ENCODE results near the gene ZSCAN10. TPM values are rescaled to one million over a fixed set of nuclear protein-coding genes. Genes with fewer than 3 reads are reported as not detected.

ZSCAN10 gene
- total RNA-seq, 2 experiments from 2014 or later: 0.36 to 0.56 TPM

DNA sequence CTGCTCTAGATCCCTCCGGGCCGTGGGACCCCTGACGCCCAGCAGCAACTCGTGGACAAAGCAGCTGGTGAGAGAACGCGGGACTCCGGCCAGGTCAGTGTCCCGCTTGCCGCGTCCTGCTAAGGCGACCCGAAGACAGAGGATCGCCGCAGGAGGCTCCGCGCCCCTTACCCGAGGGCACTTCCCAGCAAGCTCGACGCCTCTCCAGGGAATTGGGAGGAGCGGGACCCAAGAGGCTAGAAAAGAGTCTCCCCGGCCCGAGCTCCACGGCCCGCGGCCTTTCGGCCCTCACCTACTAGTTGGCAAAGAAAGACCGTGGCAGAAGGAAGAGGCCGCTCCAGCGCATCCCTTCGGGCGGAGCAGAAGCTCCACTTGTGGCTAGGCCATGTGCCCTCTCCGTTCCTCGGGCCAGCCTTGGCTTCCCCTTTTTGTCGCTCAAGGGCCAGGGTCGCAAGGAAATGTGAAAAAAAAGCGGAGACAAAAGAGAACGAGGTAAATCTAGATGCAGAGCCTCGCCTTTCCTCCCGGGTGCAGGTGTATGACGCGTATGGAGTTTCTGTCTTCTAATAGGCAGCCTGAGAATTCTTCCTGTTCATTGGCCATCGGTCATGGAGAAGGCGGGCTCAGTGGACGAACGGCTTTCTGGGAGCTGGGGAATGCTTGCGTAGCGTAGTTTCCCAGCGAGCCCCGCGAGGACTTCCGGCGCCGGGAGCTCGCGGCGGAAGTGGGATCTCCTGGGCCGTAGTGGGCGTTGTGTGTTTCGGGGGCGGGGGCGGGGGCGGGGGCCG lies 35.4 kb upstream of the ZSCAN10 start, which contains the start of gene ZNF213:
Gene ZNF213, plus strand, starts transcription at position 692 of the 788 bp plus-strand sequence. CDS start 2,252 bp downstream, outside the sequence.
- Histone ChIP-seq H3K36me3 (ENCODE audit: insufficient read depth, low read length) (peaks cover 22% of the 10 kb centered on the region), H3K27me3 (ENCODE audit: control insufficient read depth in 1 of 2, insufficient read depth in 2 of 2, low read length in 2 of 2) (no peaks in the 10 kb centered on the region), H3K4me3 (ENCODE audit: low read length) (peak within 1 kb of the TSS; percentile 84), H3K9me3 (ENCODE audit: control insufficient read depth in 1 of 2, insufficient read depth in 1 of 2, low read length in 2 of 2) (no peaks in the 10 kb centered on the region), H3K27ac (ENCODE audit: low read depth in 1 of 2, low read length in 2 of 2) (peak within 1 kb of the TSS; percentile 91 to 92), H3K4me1 (ENCODE audit: insufficient read depth, low read length) (peaks cover 32% of the 10 kb centered on the region)
- TF ChIP-seq CTCF (IDR thresholded peaks at IDR 0.05): no peak
- DNase-seq (peak; percentile 79 to 99 (median 89)), ATAC-seq (ENCODE audit: poor library complexity) (peak; percentile 97)
- H3K9me3 Mint-ChIP-seq: no peaks in the 10 kb centered on the region
- peaks cover 41% of the 10 kb centered on the region for H3K4me1 Mint-ChIP-seq (ENCODE audit: low read depth)
- ChIA-PET POLR2A (interaction anchor here (0.6 to 4.1 kb wide), 41 partner anchors 10 to 1169 kb away, joined by 3 to 77 read pairs (median 4); partner anchors contain the start of genes FLYWCH1, IL32, MMP25 and NAA60), CTCF (interaction anchor here (1.0 to 4.7 kb wide), 7 partner anchors 16 to 106 kb away, joined by 3 to 23 read pairs (median 4); no protein-coding TSS in a partner anchor)
- peak within 1 kb of the TSS; percentile 94 for H3K27ac Mint-ChIP-seq
- intact Hi-C loops (cut with DNase I, micrococcal nuclease): loop anchor here (1.0 to 10.0 kb wide), 7 partner anchors 10 to 1480 kb away; partner anchors contain the start of gene UBALD1 (in 1 of the 2)
- no peaks in the 10 kb centered on the region for H3K27me3 Mint-ChIP-seq
- peak within 1 kb of the TSS; percentile 99 for H3K4me3 Mint-ChIP-seq
- H3K36me3 Mint-ChIP-seq (ENCODE audit: low read depth): peaks cover 46% of the 10 kb centered on the region

DNA sequence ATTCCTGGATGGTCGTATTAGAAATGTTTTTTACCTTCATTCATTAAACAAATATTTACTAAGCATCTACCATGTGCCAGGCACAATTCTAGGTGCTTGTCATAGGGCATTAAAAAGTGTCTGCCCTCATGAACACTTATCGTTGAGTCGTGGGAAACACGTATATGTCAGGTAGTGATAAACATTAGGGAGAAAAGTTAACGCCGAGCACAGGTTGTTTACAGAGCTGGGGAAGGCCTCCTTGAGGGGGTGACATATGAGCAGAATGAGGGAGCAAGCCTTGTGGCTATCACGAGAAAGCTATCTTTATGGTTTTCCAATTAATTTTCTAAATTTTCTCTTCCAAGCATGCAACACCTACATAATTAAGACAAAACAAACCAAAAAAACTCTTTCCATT lies 34.8 kb upstream of the ZSCAN10 start:
- Mint-ChIP-seq H3K4me3 (peak overlapping the region; percentile 99), H3K4me1 (ENCODE audit: low read depth) (peaks cover 48% of the 10 kb centered on the region), H3K36me3 (ENCODE audit: low read depth) (peaks cover 43% of the 10 kb centered on the region), H3K27ac (peak overlapping the region; percentile 94), H3K27me3 (no peaks in the 10 kb centered on the region), H3K9me3 (no peaks in the 10 kb centered on the region)
- ChIA-PET CTCF (interaction anchor here (1.1 to 4.7 kb wide), 6 partner anchors 16 to 103 kb away, joined by 3 to 23 read pairs (median 4); no protein-coding TSS in a partner anchor), POLR2A (interaction anchor here (0.9 to 4.1 kb wide), 21 partner anchors 9 to 311 kb away, joined by 3 to 77 read pairs (median 8); partner anchors contain the start of genes IL32, MMP25, THOC6 and TNFRSF12A)
- no peak for ATAC-seq (ENCODE audit: poor library complexity)
- no peak for DNase-seq
- Histone ChIP-seq H3K4me1 (ENCODE audit: insufficient read depth, low read length) (peaks cover 39% of the 10 kb centered on the region), H3K9me3 (ENCODE audit: control insufficient read depth in 1 of 2, insufficient read depth in 1 of 2, low read length in 2 of 2) (no peaks in the 10 kb centered on the region), H3K4me3 (ENCODE audit: low read length) (peak overlapping the region; percentile 84), H3K36me3 (ENCODE audit: insufficient read depth, low read length) (peaks cover 15% of the 10 kb centered on the region), H3K27me3 (ENCODE audit: control insufficient read depth in 1 of 2, insufficient read depth in 2 of 2, low read length in 2 of 2) (no peaks in the 10 kb centered on the region), H3K27ac (ENCODE audit: low read depth in 1 of 2, low read length in 2 of 2) (peak overlapping the region; percentile 91 to 92)
- TF ChIP-seq CTCF (IDR thresholded peaks at IDR 0.05): no peak
- intact Hi-C loops (cut with DNase I, micrococcal nuclease): loop anchor here (1.0 to 10.0 kb wide), 7 partner anchors 10 to 1481 kb away; partner anchors contain the start of gene UBALD1 (in 1 of the 2)

- H3K27ac Mint-ChIP-seq: peak overlapping the region; percentile 78
- Histone ChIP-seq H3K4me3 (ENCODE audit: low read length) (no peak overlapping the region), H3K36me3 (ENCODE audit: insufficient read depth, low read length) (peaks cover 7% of the 10 kb centered on the region), H3K27ac (ENCODE audit: low read depth in 1 of 2, low read length in 2 of 2) (no peak overlapping the region), H3K9me3 (ENCODE audit: control insufficient read depth in 1 of 2, insufficient read depth in 1 of 2, low read length in 2 of 2) (no peaks in the 10 kb centered on the region), H3K4me1 (ENCODE audit: insufficient read depth, low read length) (peaks cover 52% of the 10 kb centered on the region), H3K27me3 (ENCODE audit: control insufficient read depth in 1 of 2, insufficient read depth in 2 of 2, low read length in 2 of 2) (no peaks in the 10 kb centered on the region)
- peak overlapping the region; percentile 56 for H3K4me3 Mint-ChIP-seq
- no peaks in the 10 kb centered on the region for H3K9me3 Mint-ChIP-seq
- peaks cover 30% of the 10 kb centered on the region for H3K36me3 Mint-ChIP-seq (ENCODE audit: low read depth)
- intact Hi-C loops (cut with DNase I, micrococcal nuclease): loop anchor here in 1 of 2 experiments (1.0 to 10.0 kb wide), 3 partner anchors 33 to 1483 kb away; partner anchors contain the start of gene UBALD1
- ATAC-seq (ENCODE audit: poor library complexity) (no peak), DNase-seq (peak in 12 of 14 experiments; percentile 20 to 64 (median 34))
- ChIA-PET POLR2A (interaction anchor here (0.9 to 4.1 kb wide), 3 partner anchors 26 to 68 kb away, joined by 3 to 24 read pairs (median 3); no protein-coding TSS in a partner anchor), CTCF (interaction anchor here (0.6 to 4.7 kb wide), 5 partner anchors 15 to 103 kb away, joined by 3 to 23 read pairs (median 4); no protein-coding TSS in a partner anchor)
- peaks cover 65% of the 10 kb centered on the region for H3K4me1 Mint-ChIP-seq (ENCODE audit: low read depth)
- no peaks in the 10 kb centered on the region for H3K27me3 Mint-ChIP-seq
- TF ChIP-seq CTCF (IDR thresholded peaks at IDR 0.05): peak; percentile 87
Measured at GRCh38 chr16:3131755-3132377, 32.8 kb upstream of the ZSCAN10 start.
